ENCODE measurements around the gene TRAF6.

- TF ChIP-seq POLR2AphosphoS5 (IDR thresholded peaks at IDR 0.05) (no peak), EP300 (IDR thresholded peaks at IDR 0.05) (no peak), POLR2A (IDR thresholded peaks at IDR 0.05; ENCODE audit: low read depth) (no peak)
- TF ChIP-seq, protein P1, sequence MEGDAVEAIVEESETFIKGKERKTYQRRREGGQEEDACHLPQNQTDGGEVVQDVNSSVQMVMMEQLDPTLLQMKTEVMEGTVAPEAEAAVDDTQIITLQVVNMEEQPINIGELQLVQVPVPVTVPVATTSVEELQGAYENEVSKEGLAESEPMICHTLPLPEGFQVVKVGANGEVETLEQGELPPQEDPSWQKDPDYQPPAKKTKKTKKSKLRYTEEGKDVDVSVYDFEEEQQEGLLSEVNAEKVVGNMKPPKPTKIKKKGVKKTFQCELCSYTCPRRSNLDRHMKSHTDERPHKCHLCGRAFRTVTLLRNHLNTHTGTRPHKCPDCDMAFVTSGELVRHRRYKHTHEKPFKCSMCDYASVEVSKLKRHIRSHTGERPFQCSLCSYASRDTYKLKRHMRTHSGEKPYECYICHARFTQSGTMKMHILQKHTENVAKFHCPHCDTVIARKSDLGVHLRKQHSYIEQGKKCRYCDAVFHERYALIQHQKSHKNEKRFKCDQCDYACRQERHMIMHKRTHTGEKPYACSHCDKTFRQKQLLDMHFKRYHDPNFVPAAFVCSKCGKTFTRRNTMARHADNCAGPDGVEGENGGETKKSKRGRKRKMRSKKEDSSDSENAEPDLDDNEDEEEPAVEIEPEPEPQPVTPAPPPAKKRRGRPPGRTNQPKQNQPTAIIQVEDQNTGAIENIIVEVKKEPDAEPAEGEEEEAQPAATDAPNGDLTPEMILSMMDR (IDR thresholded peaks at IDR 0.05) = no peak
These were observed 44.5 kb downstream of the TRAF6 start for GRCh38 chr11:36465449-36466163.
